ENCODE results near the gene NTNG1.

Gene NTNG1

GRCh38 chr1:107459204-107459904 lies 318.5 kb downstream of the NTNG1 start:
- no peak for DNase-seq (ENCODE audit: low read depth)

- DNase-seq (ENCODE audit: low read depth): no peak
These were observed 319.2 kb downstream of the NTNG1 start for GRCh38 chr1:107460035-107460434.

- DNase-seq (ENCODE audit: low read depth): no peak
These were observed 324.0 kb downstream of the NTNG1 start for GRCh38 chr1:107464827-107465226.

GRCh38 chr1:107467286-107467685 lies 326.4 kb downstream of the NTNG1 start:
- no peak for DNase-seq (ENCODE audit: low read depth)

GRCh38 chr1:107467811-107468210 lies 327.0 kb downstream of the NTNG1 start:
- DNase-seq (ENCODE audit: low read depth): no peak

- DNase-seq (ENCODE audit: low read depth): no peak
These were observed 332.2 kb downstream of the NTNG1 start for GRCh38 chr1:107473065-107473464.

- no peak for DNase-seq (ENCODE audit: low read depth)
These were observed 334.2 kb downstream of the NTNG1 start for GRCh38 chr1:107474877-107475612.

- DNase-seq (ENCODE audit: low read depth): no peak
These were observed 336.4 kb downstream of the NTNG1 start for GRCh38 chr1:107477233-107477632.

- no peak for DNase-seq (ENCODE audit: low read depth)
These were observed 339.1 kb downstream of the NTNG1 start for GRCh38 chr1:107479865-107480350.

- no peak for DNase-seq (ENCODE audit: low read depth)
These were observed 339.9 kb downstream of the NTNG1 start for GRCh38 chr1:107480548-107481415.

GRCh38 chr1:107481756-107482384 lies 341.0 kb downstream of the NTNG1 start:
- no peak for DNase-seq (ENCODE audit: low read depth)

- no peak for DNase-seq (ENCODE audit: low read depth)
These were observed 343.1 kb downstream of the NTNG1 start for GRCh38 chr1:107483949-107484348.

- DNase-seq (ENCODE audit: low read depth): no peak
These were observed 345.5 kb downstream of the NTNG1 start for GRCh38 chr1:107486349-107486748.

GRCh38 chr1:107487506-107487905 lies 346.7 kb downstream of the NTNG1 start:
- DNase-seq (ENCODE audit: low read depth): no peak

GRCh38 chr1:107491582-107491981 lies 350.7 kb downstream of the NTNG1 start:
- no peak for DNase-seq (ENCODE audit: low read depth)

- no peak for DNase-seq (ENCODE audit: low read depth)
These were observed 352.4 kb downstream of the NTNG1 start for GRCh38 chr1:107493111-107493716.

GRCh38 chr1:107494061-107494460 lies 353.2 kb downstream of the NTNG1 start:
- no peak for DNase-seq (ENCODE audit: low read depth)

GRCh38 chr1:107496002-107496401 lies 355.2 kb downstream of the NTNG1 start:
- DNase-seq (ENCODE audit: low read depth): no peak

- no peak for DNase-seq (ENCODE audit: low read depth)
These were observed 358.4 kb downstream of the NTNG1 start for GRCh38 chr1:107499139-107499744.

GRCh38 chr1:107501081-107501605 lies 360.3 kb downstream of the NTNG1 start:
- no peak for DNase-seq (ENCODE audit: low read depth)

- no peak for DNase-seq (ENCODE audit: low read depth)
These were observed 369.5 kb downstream of the NTNG1 start for GRCh38 chr1:107510347-107510746.
